GM23248 (cell line): ENCODE data around the gene MTHFD1L.

Experiments used
- EZH2 ChIP-seq: fragments of 200-600 bp; sonication (generic); IDR thresholded peaks from 2 replicates; pipeline ENCODE4 v1.6.1; 2018; ENCODE audit warnings: antibody characterized with exemption, mild to moderate bottlenecking; ENCODE audit not compliant: insufficient read depth, poor library complexity, severe bottlenecking
- EZH2phosphoT487 ChIP-seq: fragments of 200-600 bp; sonication (generic); IDR thresholded peaks from 2 replicates; pipeline ENCODE4 v1.6.1; 2018; ENCODE audit warnings: antibody characterized with exemption, moderate library complexity, mild to moderate bottlenecking, low read depth; ENCODE audit not compliant: insufficient read depth

DNA sequence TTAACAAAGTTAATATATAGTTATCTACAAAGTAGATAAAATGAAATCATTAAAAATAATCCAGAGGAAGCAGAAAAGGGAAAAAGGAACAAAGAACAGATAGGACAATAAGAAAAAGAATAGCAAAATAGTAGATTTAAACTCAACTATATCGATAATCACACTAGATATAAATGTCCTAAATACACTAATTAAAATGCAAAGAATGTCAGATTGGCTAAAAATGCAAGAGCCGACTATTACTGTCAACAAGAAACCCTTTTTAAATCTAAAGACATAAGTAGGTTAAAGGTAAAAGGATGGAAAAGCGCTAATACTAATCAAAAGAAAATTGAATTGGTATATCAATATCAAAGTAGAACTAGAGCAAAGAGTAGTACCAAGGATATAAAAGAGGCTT lies 209.5 kb downstream of the MTHFD1L start:
- TF ChIP-seq EZH2phosphoT487 (no peak), EZH2 (no peak)
